K562 (cell line): ENCODE data around the gene ABHD5. TPM values are rescaled to one million over a fixed set of nuclear protein-coding genes. Genes with fewer than 3 reads are reported as not detected.

Experiments used
- ATF1 ChIP-seq, 2 experiments: fragments of 450-650 bp in 1 of 2; IDR thresholded peaks; 2 replicates each; pipeline ENCODE4 v1.6.1; 2016; ENCODE audit warnings: missing compliant biosample characterization in 1 of 2, missing genetic modification characterization in 1 of 2
- C11orf30 ChIP-seq: fragments of 450-650 bp; IDR thresholded peaks from 2 replicates; pipeline ENCODE4 v1.6.1; 2016; ENCODE audit warnings: low read depth, mild to moderate bottlenecking
- DDX20 ChIP-seq: fragments of 450-650 bp; IDR thresholded peaks from 2 replicates; pipeline ENCODE4 v1.6.1; 2016; ENCODE audit warnings: missing genetic modification characterization, low read depth, mild to moderate bottlenecking, missing compliant biosample characterization, moderate library complexity
- EWSR1 ChIP-seq: fragments of 450-650 bp; IDR thresholded peaks from 2 replicates; pipeline ENCODE4 v1.6.1; 2018; ENCODE audit warnings: borderline replicate concordance, mild to moderate bottlenecking, low read depth, moderate library complexity; ENCODE audit not compliant: partially characterized antibody
- FOSL1 ChIP-seq: fragments of 200-800 bp; sonication (Bioruptor generic); conservative IDR thresholded peaks from 2 replicates; pipeline ENCODE4 v1.6.1; 2016; ENCODE audit warnings: missing genetic modification characterization, missing compliant biosample characterization
- GABPB1 ChIP-seq: sonication (generic); formaldehyde crosslinking; IDR thresholded peaks from 2 replicates; pipeline ENCODE4 v1.8.0; 2022; ENCODE audit warnings: mild to moderate bottlenecking, missing genetic modification reagents
- JUND ChIP-seq, 2 experiments: IDR thresholded peaks; 2 replicates in 1 of 2; 3 replicates in 1 of 2; pipeline ENCODE4 v1.6.1; 2011; ENCODE audit warnings: borderline replicate concordance in 2 of 2, low read depth in 2 of 2, low read length in 2 of 2, improper control_type of control experiment in 1 of 2, missing biosample characterization in 1 of 2, missing genetic modification characterization in 1 of 2, missing genetic modification reagents in 1 of 2
- KDM1A ChIP-seq, 2 experiments: fragments of 450-650 bp; IDR thresholded peaks; 2 replicates each; pipeline ENCODE4 v1.6.1; 2016; ENCODE audit warnings: mild to moderate bottlenecking in 2 of 2
- MCM3 ChIP-seq: fragments of 450-650 bp; IDR thresholded peaks from 2 replicates; pipeline ENCODE4 v1.6.1; 2016
- MIER1 ChIP-seq: fragments of 450-650 bp; IDR thresholded peaks from 2 replicates; pipeline ENCODE4 v1.6.1; 2016; ENCODE audit warnings: antibody characterized with exemption, mild to moderate bottlenecking, low read depth
- MTF1 ChIP-seq: fragments of 250-450 bp; sonication (Bioruptor Pico); IDR thresholded peaks from 2 replicates; pipeline ENCODE4 v1.9.0; 2021; ENCODE audit warnings: moderate library complexity, mild to moderate bottlenecking, inconsistent platforms, borderline replicate concordance
- NCOR1 ChIP-seq: fragments of 450-650 bp; IDR thresholded peaks from 2 replicates; pipeline ENCODE4 v1.6.1; 2016; ENCODE audit warnings: mild to moderate bottlenecking, moderate library complexity
- NFIC ChIP-seq: fragments of 450-650 bp; IDR thresholded peaks from 2 replicates; pipeline ENCODE4 v1.6.1; 2017; ENCODE audit warnings: mild to moderate bottlenecking, inconsistent platforms
- NR2C2 ChIP-seq, 2 experiments: fragments of 200-800 bp in 1 of 2; sonication (Bioruptor generic) in 1 of 2; sonication (generic) in 1 of 2; formaldehyde crosslinking in 1 of 2; IDR thresholded peaks; 2 replicates each; pipeline versions ENCODE4 v1.6.1 to v1.8.0; 2016 to 2022; ENCODE audit warnings: mild to moderate bottlenecking in 1 of 2, missing compliant biosample characterization in 1 of 2, missing genetic modification characterization in 1 of 2, missing genetic modification reagents in 1 of 2
- POLR2G ChIP-seq: fragments of 200-400 bp; formaldehyde crosslinking; IDR thresholded peaks from 2 replicates; pipeline ENCODE4 v1.6.1; 2017; ENCODE audit warnings: low read depth, mild to moderate bottlenecking, antibody characterized with exemption, low read length, moderate library complexity
- SMARCE1 ChIP-seq: fragments of 450-650 bp; IDR thresholded peaks from 2 replicates; pipeline ENCODE4 v1.7.1; 2016; ENCODE audit warnings: mild to moderate bottlenecking
- STAT5A ChIP-seq: IDR thresholded peaks from 2 replicates; pipeline ENCODE4 v1.6.1; 2012; ENCODE audit warnings: low read length, inconsistent platforms, borderline replicate concordance
- TBP ChIP-seq: optimal IDR thresholded peaks from 2 replicates; pipeline ENCODE3; 2011; ENCODE audit warnings: low read depth, low read length, improper control_type of control experiment
- ZKSCAN1 ChIP-seq: fragments of 150-350 bp; IDR thresholded peaks from 2 replicates; pipeline ENCODE4 v1.6.1; 2016; ENCODE audit warnings: low read depth, low read length
- ZNF316 ChIP-seq: fragments of 450-650 bp; IDR thresholded peaks from 2 replicates; pipeline ENCODE4 v1.6.1; 2016
- ZSCAN29 ChIP-seq: fragments of 450-650 bp; IDR thresholded peaks from 2 replicates; pipeline ENCODE4 v1.6.1; 2017
- polyA plus RNA-seq, 8 experiments: library from polyadenylated mRNA; depleted of rRNA in 4 of 8; stranded (reverse) in 5 of 8; unstranded in 3 of 8; fragments of >200 nt; fragmentation: Nextera tagmentation in 2 of 8; fragmentation: Illumina TruSeq in 1 of 8; extraction: Ambion mirVana in 2 of 8; extraction: Trizol in 1 of 8; gene quantifications; 2 replicates each; pipeline versions ENCODE4 v1.2.1 to v1.2.3, GENCODE V29; 2011 to 2014; ENCODE audit warnings: inconsistent platforms in 1 of 8, missing spikeins in 1 of 8
- total RNA-seq, 7 experiments: library from RNA; depleted of rRNA in 6 of 7; stranded (reverse); fragments of >200 nt in 6 of 7; fragmentation: Illumina TruSeq in 2 of 7; extraction: Trizol in 2 of 7; gene quantifications; 2 replicates each; pipeline versions ENCODE4 v1.2.1 to v1.2.3, GENCODE V29; 2011 to 2021; ENCODE audit warnings: low replicate concordance in 1 of 7
- TF ChIP-seq, protein P1 (sequence below): sonication (generic); formaldehyde crosslinking; IDR thresholded peaks from 2 replicates; pipeline ENCODE4 v1.9.0; 2022; ENCODE audit warnings: mild to moderate bottlenecking, missing genetic modification reagents
- TF ChIP-seq, protein P2 (sequence below): fragments of 450-650 bp; IDR thresholded peaks from 2 replicates; pipeline ENCODE4 v1.6.1; 2016
- TF ChIP-seq, protein P3 (sequence below), 2 experiments: IDR thresholded peaks in 1 of 2; conservative IDR thresholded peaks in 1 of 2; 2 replicates each; pipeline ENCODE4 v1.6.1; 2016; ENCODE audit warnings: low read depth in 2 of 2, mild to moderate bottlenecking in 1 of 2, missing compliant biosample characterization in 1 of 2, missing genetic modification characterization in 1 of 2, moderate library complexity in 1 of 2

The ABHD5 gene
- total and polyA plus RNA-seq, 9 of the 15 experiments (the other 6 are each of a cell fraction or from before 2014, with no cell fraction given), result 27.8 to 61.7 (median 39.9) TPM

DNA sequence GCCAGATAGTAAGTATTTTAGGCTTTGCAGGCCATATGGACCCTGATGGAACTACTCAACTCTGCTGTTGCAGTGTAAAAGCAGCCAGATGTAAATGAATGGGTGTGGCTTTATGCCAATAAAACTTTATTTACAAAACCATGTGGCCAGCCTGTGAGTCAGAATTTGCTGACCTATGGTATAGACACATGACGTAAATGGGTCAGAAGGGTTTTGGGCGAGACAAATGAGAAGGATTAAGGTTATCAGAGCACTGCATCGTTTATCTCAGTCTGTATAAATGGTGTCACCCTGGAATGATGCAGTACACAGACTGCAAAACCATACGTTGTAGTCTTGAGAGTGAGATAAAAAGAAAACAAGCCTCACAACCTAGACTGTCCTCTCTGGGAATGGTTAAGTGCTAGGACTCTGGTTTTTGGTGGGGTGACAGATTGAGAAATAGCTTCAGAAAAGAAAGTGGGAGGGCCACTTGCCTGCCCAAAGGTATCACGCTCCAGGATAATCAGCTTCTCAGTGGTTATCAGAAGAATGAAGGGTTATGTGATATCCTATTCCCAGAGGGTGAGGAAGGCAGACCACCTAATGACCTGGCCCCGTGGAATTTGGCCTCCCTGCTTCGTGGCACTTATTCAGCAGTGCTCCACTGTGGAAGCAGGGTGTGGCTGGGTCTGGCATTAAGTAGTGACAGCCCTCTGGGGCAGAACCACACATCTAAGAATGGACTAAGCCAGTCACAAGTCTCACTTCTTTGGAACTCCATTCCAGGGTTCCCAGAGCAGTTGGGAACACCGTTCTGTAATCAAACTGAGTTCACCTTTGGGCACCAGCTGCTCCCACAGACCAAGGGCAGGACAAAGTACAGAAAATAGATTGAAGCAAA, 46.1 kb downstream of the ABHD5 start (continued):
- TF ChIP-seq MTF1 (CRISPR knock-in tag) (no peak), NR2C2 (CRISPR knock-in tag; IDR thresholded peaks at IDR 0.05) (no peak), NR2C2 (tag; IDR thresholded peaks at IDR 0.05) (peak; percentile 76), MIER1 (no peak), JUND (IDR thresholded peaks at IDR 0.05; ENCODE audit: borderline replicate concordance, low read depth, low read length) (peak; percentile 91), JUND (tag; IDR thresholded peaks at IDR 0.05; ENCODE audit: borderline replicate concordance, low read depth, low read length) (peak; percentile 90), NFIC (peak; percentile 43), ZNF316 (peak; percentile 97), MCM3 (no peak), ZSCAN29 (no peak), KDM1A (IDR thresholded peaks at IDR 0.05) (peak in 1 of 2 experiments; percentile 8; a peak in 1 of 4 replicates), POLR2G (0 out of 2 replicates have a peak, but pooled peaks have one; percentile 24), TBP (no peak), NCOR1 (peak; percentile 61), STAT5A (0 out of 2 replicates have a peak, but pooled peaks have one; percentile 1), GABPB1 (no peak), EWSR1 (peak; percentile 45), FOSL1 (tag) (peak; percentile 97), SMARCE1 (peak; percentile 60; the same call in 1 of the 2 replicates), DDX20 (tag) (no peak), C11orf30 (peak; percentile 95), ZKSCAN1 (peak; percentile 75; the same call in 1 of the 2 replicates), ATF1 (CRISPR knock-in tag; IDR thresholded peaks at IDR 0.05) (no peak), ATF1 (tag; IDR thresholded peaks at IDR 0.05) (peak; percentile 81)
- TF ChIP-seq, protein P1, sequence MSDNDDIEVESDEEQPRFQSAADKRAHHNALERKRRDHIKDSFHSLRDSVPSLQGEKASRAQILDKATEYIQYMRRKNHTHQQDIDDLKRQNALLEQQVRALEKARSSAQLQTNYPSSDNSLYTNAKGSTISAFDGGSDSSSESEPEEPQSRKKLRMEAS (CRISPR knock-in tag), result peak; percentile 57; the same call in 1 of the 2 replicates
- TF ChIP-seq, protein P2, sequence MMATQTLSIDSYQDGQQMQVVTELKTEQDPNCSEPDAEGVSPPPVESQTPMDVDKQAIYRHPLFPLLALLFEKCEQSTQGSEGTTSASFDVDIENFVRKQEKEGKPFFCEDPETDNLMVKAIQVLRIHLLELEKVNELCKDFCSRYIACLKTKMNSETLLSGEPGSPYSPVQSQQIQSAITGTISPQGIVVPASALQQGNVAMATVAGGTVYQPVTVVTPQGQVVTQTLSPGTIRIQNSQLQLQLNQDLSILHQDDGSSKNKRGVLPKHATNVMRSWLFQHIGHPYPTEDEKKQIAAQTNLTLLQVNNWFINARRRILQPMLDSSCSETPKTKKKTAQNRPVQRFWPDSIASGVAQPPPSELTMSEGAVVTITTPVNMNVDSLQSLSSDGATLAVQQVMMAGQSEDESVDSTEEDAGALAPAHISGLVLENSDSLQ, result peak; percentile 63
- TF ChIP-seq, protein P3, sequence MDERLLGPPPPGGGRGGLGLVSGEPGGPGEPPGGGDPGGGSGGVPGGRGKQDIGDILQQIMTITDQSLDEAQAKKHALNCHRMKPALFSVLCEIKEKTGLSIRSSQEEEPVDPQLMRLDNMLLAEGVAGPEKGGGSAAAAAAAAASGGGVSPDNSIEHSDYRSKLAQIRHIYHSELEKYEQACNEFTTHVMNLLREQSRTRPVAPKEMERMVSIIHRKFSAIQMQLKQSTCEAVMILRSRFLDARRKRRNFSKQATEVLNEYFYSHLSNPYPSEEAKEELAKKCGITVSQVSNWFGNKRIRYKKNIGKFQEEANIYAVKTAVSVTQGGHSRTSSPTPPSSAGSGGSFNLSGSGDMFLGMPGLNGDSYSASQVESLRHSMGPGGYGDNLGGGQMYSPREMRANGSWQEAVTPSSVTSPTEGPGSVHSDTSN (CRISPR knock-in tag; IDR thresholded peaks at IDR 0.05; ENCODE audit: low read depth), result no peak
- TF ChIP-seq, protein P3 (tag; conservative IDR thresholded peaks at IDR 0.05; ENCODE audit: low read depth), result peak; percentile 50
